Uterus (tissue), 4 donors: ENCODE measurements around the gene GPR156. TPM values are rescaled to one million over a fixed set of nuclear protein-coding genes. Genes with fewer than 3 reads are reported as not detected.

Experiments
- DNase-seq, 2 donors: peaks; one replicate each; pipeline ENCODE4 v3.0.0-alpha.2; 2019 to 2020
- H3K27ac ChIP-seq, 2 donors: fragments of 200-600 bp; sonication (generic); 1 replicate in 1 of 2; 2 replicates in 1 of 2; pipeline ENCODE4 v1.5.1; 2016 to 2018
- H3K27me3 ChIP-seq, 2 donors: fragments of 200-600 bp; sonication (generic); one replicate each; pipeline ENCODE4 v1.5.1; 2018 to 2019; ENCODE audit warnings: control low read depth in 1 of 2
- H3K36me3 ChIP-seq, 2 donors: fragments of 200-600 bp; sonication (generic); one replicate each; pipeline ENCODE4 v1.5.1; 2019; ENCODE audit warnings: control low read depth in 1 of 2
- H3K4me1 ChIP-seq, 2 donors: fragments of 200-600 bp; sonication (generic); one replicate each; pipeline ENCODE4 v1.5.1; 2018 to 2019; ENCODE audit warnings: control low read depth in 1 of 2
- H3K4me3 ChIP-seq, 2 donors: fragments of 200-600 bp; sonication (generic); 1 replicate in 1 of 2; 2 replicates in 1 of 2; pipeline ENCODE4 v1.5.1; 2018 to 2019; ENCODE audit warnings: mild to moderate bottlenecking in 1 of 2
- H3K9me3 ChIP-seq, 2 donors: fragments of 200-600 bp; sonication (generic); one replicate each; pipeline ENCODE4 v1.5.1; 2019; ENCODE audit warnings: control low read depth in 1 of 2
- POLR2A ChIP-seq, 2 donors: fragments of 450-650 bp; IDR thresholded peaks; one replicate each; pipeline ENCODE4 v1.6.1; 2016; ENCODE audit warnings: antibody characterized with exemption in 2 of 2, mild to moderate bottlenecking in 1 of 2, moderate library complexity in 1 of 2
- intact Hi-C: fragments of 100-400 bp; cut with DNase I; formaldehyde crosslinking; loops from one replicate; pipeline ENCODE4 v1.15.1; 2023; ENCODE audit warnings: low total_unique reads
- total RNA-seq, 4 donors: library from RNA; depleted of rRNA in 3 of 4; stranded (reverse); fragments of >200 nt in 3 of 4; gene quantifications; one replicate each; pipeline versions ENCODE4 v1.1.0 to v1.2.4, GENCODE V29; 2014 to 2023
- TF ChIP-seq, protein P1 (sequence below), 4 experiments: fragments of 200-600 bp in 2 of 4; fragments of 450-650 bp in 2 of 4; sonication (generic) in 2 of 4; IDR thresholded peaks; one replicate each; pipeline ENCODE4 v1.5.1; 2016 to 2019; ENCODE audit warnings: antibody characterized with exemption in 4 of 4, mild to moderate bottlenecking in 2 of 4, moderate library complexity in 1 of 4
- donor health status: DM: yes; HTN: yes; CAD: no.

The GPR156 gene
- total RNA-seq, 4 donors from 2014 or later: 0.59 to 5.3 (median 1.9) TPM; not detected in 1

DNA sequence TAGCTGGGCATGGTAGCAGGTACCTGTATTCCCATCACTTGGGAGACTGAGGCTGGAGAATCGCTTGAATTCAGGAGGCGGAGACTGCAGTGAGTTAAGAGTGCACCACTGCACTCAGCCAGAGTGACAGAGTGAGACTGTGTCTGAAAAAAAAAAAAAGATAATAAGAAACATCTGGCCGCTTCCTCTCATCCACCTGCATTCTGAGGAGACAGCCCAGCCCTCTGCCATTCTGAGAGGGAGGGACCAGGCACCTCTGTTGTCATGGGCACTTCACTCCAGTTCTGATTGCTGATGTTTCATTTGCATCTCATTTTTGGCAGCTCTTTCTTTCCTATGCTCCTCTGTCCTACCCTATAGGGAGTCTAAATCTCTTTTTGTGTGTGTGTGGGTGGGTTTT lies 154.4 kb downstream of the GPR156 start:
- intact Hi-C loops: no loop called here
- no peak overlapping the region for H3K27ac ChIP-seq
- H3K9me3 ChIP-seq: no peaks in the 10 kb centered on the region
- H3K36me3 ChIP-seq: no peaks in the 10 kb centered on the region
- no peak for DNase-seq
- TF ChIP-seq, protein P1, sequence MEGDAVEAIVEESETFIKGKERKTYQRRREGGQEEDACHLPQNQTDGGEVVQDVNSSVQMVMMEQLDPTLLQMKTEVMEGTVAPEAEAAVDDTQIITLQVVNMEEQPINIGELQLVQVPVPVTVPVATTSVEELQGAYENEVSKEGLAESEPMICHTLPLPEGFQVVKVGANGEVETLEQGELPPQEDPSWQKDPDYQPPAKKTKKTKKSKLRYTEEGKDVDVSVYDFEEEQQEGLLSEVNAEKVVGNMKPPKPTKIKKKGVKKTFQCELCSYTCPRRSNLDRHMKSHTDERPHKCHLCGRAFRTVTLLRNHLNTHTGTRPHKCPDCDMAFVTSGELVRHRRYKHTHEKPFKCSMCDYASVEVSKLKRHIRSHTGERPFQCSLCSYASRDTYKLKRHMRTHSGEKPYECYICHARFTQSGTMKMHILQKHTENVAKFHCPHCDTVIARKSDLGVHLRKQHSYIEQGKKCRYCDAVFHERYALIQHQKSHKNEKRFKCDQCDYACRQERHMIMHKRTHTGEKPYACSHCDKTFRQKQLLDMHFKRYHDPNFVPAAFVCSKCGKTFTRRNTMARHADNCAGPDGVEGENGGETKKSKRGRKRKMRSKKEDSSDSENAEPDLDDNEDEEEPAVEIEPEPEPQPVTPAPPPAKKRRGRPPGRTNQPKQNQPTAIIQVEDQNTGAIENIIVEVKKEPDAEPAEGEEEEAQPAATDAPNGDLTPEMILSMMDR (IDR thresholded peaks at IDR 0.05): no peak
- TF ChIP-seq POLR2A (IDR thresholded peaks at IDR 0.05): no peak
- no peaks in the 10 kb centered on the region for H3K4me1 ChIP-seq
- H3K4me3 ChIP-seq: no peak overlapping the region
- no peaks in the 10 kb centered on the region for H3K27me3 ChIP-seq

DNA sequence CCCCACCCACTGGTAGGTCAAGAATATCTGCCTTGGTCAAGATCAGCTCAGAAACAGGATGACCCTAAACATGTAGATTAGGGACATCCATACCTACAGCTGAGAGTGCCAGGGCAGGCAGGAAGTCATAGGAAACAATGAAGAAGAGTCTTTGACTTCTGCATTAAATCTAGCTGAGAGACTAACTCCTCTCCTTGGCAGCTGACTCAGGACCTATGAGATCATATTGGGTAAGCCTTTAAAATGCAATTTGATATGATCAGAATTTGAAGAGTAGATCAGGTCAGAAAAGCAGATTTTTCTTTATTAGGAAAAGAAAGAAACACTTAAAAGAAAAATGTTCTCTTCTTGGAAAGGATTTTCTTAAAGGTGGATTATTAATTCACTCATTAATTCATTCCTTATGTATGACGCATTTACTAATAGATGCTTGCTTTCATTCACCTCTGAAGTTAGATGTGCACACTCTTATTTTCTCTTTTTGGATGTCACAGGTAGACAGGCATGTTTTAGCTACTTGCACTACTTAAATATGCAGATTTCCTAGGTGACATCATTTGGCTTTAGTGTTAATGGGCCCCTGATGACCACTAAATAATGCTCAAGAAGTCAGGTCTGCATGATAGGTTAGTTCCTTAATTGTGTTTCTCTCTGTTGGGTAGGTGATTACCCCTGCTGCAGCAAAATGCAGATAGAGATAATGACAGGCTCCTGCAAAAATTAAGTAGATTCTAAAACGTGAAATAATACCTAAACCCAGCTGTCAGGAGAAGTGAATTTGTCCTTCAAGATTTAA lies 155.1 kb downstream of the GPR156 start:
- intact Hi-C loops: no loop called here
- TF ChIP-seq, protein P1 (IDR thresholded peaks at IDR 0.05): no peak
- no peak for TF ChIP-seq POLR2A (IDR thresholded peaks at IDR 0.05)
- Histone ChIP-seq H3K9me3 (no peaks in the 10 kb centered on the region), H3K36me3 (no peaks in the 10 kb centered on the region), H3K4me1 (no peaks in the 10 kb centered on the region), H3K27me3 (no peaks in the 10 kb centered on the region), H3K4me3 (no peak overlapping the region), H3K27ac (no peak overlapping the region)
- no peak for DNase-seq

DNA sequence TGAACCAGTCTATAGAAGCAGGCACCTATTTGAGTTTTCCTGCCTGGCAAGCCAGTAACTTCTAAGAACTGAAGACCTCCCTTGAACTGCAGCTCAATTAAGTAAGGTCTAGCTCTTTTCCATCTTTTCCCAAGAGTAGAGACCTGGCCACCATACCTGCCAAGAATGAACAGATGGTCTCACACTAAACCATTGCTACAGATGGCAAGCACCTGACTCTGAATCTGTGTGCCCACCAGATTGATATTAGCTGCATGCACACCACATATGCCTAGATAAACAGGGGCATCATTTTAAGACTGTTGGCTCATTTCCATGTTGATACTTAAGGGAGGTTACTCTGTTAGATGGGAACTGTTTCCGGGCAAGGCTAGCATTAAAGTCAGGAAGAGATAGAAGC lies 156.0 kb downstream of the GPR156 start:
- Histone ChIP-seq H3K27ac (no peak overlapping the region), H3K4me3 (no peak overlapping the region), H3K36me3 (no peaks in the 10 kb centered on the region), H3K9me3 (no peaks in the 10 kb centered on the region), H3K4me1 (no peaks in the 10 kb centered on the region), H3K27me3 (no peaks in the 10 kb centered on the region)
- no peak for TF ChIP-seq POLR2A (IDR thresholded peaks at IDR 0.05)
- TF ChIP-seq, protein P1 (IDR thresholded peaks at IDR 0.05): no peak
- no peak for DNase-seq
- intact Hi-C loops: no loop called here

DNA sequence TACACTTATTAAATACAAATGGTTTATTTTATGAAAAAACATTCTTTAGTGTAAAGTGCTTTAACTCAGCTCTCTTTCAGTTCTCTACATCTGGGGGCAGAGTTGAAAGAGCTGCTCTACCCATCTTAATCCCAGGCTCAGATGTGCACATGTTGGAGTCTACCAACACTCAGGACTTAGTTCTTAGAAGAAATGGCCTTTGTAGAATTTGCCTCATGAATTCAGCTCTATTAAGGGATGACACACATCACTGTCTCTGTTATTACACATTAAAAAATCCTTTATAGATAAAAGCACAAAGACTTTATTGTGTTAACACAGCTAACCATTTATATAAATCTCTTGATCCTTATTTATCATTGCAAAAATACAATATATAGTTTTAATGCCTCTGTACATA lies 159.0 kb downstream of the GPR156 start:
- intact Hi-C loops: no loop called here
- H3K27ac ChIP-seq: no peak overlapping the region
- DNase-seq: no peak
- H3K4me3 ChIP-seq: no peak overlapping the region
- H3K27me3 ChIP-seq: no peaks in the 10 kb centered on the region
- H3K4me1 ChIP-seq: no peaks in the 10 kb centered on the region
- TF ChIP-seq, protein P1 (IDR thresholded peaks at IDR 0.05): no peak
- no peak for TF ChIP-seq POLR2A (IDR thresholded peaks at IDR 0.05)
- H3K36me3 ChIP-seq: no peaks in the 10 kb centered on the region
- H3K9me3 ChIP-seq: peaks cover 0 to 3% of the 10 kb centered on the region in 2 donors

DNA sequence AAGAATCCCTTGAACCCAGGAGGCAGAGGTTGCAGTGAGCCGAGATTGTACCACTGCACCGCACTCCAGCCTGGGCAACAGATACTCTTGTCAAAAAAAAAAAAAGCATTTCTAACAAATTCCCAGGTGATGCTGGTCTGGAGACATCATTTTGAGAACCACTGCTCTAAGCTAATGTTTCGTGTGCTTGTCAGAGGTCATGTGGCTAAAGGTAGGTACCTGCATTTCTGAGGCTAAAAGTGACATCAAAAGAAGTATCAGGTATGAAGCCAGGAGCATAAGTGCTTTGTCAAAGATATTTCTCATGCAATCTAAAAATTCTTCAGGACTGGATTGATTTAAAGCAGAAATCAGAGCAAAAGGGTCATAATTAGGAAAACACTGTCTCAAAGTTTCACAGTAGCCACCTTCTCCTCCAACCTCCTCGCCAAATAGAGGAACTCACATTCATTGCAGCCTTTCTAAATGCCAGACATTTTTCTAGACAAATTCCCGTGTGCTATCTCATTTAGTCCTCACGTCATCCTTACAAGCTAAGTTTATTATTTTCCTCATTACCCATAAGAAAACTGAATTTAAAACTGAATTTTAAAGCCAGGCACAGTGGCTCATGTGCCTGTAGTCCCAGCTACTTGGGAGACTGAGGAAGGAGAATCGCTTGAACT lies 165.0 kb downstream of the GPR156 start:
- H3K36me3 ChIP-seq: no peaks in the 10 kb centered on the region
- no peaks in the 10 kb centered on the region for H3K27me3 ChIP-seq
- TF ChIP-seq, protein P1 (IDR thresholded peaks at IDR 0.05): no peak
- no peak for TF ChIP-seq POLR2A (IDR thresholded peaks at IDR 0.05)
- DNase-seq: no peak
- no peaks in the 10 kb centered on the region for H3K4me1 ChIP-seq
- no peak overlapping the region for H3K27ac ChIP-seq
- intact Hi-C loops: no loop called here
- peaks cover 0 to 3% of the 10 kb centered on the region in 2 donors for H3K9me3 ChIP-seq
- no peak overlapping the region for H3K4me3 ChIP-seq
